B cell (primary cell): ENCODE results near the gene PRPF19. TPM values are rescaled to one million over a fixed set of nuclear protein-coding genes. Genes with fewer than 3 reads are reported as not detected.

ENCODE experiments used
- ATAC-seq: fragments of 200-7000 bp; cut with Tn5 transposase; one replicate; pipeline ENCODE4 v1.10.0; 2021; ENCODE audit warnings: low read depth, mild to moderate bottlenecking, moderate number of reproducible peaks, moderate library complexity
- CTCF ChIA-PET: fragments of 350-600 bp; sonication (Branson Sonifier 250); formaldehyde crosslinking; loops from one replicate; lab custom pipeline; 2021; ENCODE audit warnings: antibody characterized with exemption, inconsistent platforms; lab: Charles Lee
- POLR2A ChIA-PET: fragments of 350-600 bp; sonication (Branson Sonifier 250); formaldehyde crosslinking; loops from one replicate; lab custom pipeline; 2021; ENCODE audit warnings: antibody characterized with exemption; lab: Charles Lee
- DNase-seq: peaks from one replicate; pipeline ENCODE4 v3.0.0; 2013
- H2AFZ ChIP-seq: 2 replicates; pipeline ENCODE4 v1.6.1; 2012; ENCODE audit warnings: mild to moderate bottlenecking, low read depth, low read length; ENCODE audit not compliant: insufficient read depth, poor library complexity, severe bottlenecking
- H3K27ac ChIP-seq, 2 donors: 1 replicate in 1 of 2; 2 replicates in 1 of 2; pipeline ENCODE4 v1.5.1; 2012 to 2013; ENCODE audit warnings: low read length in 2 of 2, mild to moderate bottlenecking in 2 of 2, moderate library complexity in 1 of 2
- H3K27me3 ChIP-seq, 4 experiments: fragments of 200-600 bp in 1 of 4; sonication (generic) in 1 of 4; replicated peaks in 1 of 4; 1 replicate in 2 of 4; 2 replicates in 2 of 4; pipeline versions ENCODE4 v1.6.1 to v1.7.0; 2013 to 2016; ENCODE audit warnings: low read length in 3 of 4, mild to moderate bottlenecking in 2 of 4, mixed read lengths in 1 of 4, moderate library complexity in 1 of 4; ENCODE audit not compliant: insufficient read depth in 4 of 4, control insufficient read depth in 3 of 4; ENCODE audit errors: control extremely low read depth in 1 of 4
- H3K36me3 ChIP-seq, 2 experiments: replicated peaks in 1 of 2; 1 replicate in 1 of 2; 2 replicates in 1 of 2; pipeline versions ENCODE4 v1.6.1 to v1.7.1; 2013; ENCODE audit warnings: low read length in 1 of 2; ENCODE audit not compliant: insufficient read depth in 2 of 2, control insufficient read depth in 1 of 2; ENCODE audit errors: control extremely low read depth in 1 of 2, extremely low read depth in 1 of 2
- H3K4me1 ChIP-seq, 2 donors: fragments of 200-600 bp in 1 of 2; sonication (generic) in 1 of 2; 1 replicate in 1 of 2; 2 replicates in 1 of 2; pipeline versions ENCODE4 v1.5.1 to v1.6.1; 2013 to 2017; ENCODE audit warnings: low read length in 2 of 2; ENCODE audit not compliant: control insufficient read depth in 2 of 2, insufficient read depth in 2 of 2
- H3K4me2 ChIP-seq: replicated peaks from 2 replicates; pipeline ENCODE3; 2012; ENCODE audit warnings: mild to moderate bottlenecking, low read depth, low read length; ENCODE audit not compliant: poor library complexity, severe bottlenecking
- H3K4me3 ChIP-seq, 5 experiments: fragments of 200-600 bp in 1 of 5; sonication (generic) in 1 of 5; 1 replicate in 3 of 5; 2 replicates in 2 of 5; pipeline versions ENCODE4 v1.5.1 to v1.7.0; 2011 to 2016; ENCODE audit warnings: low read length in 4 of 5, mild to moderate bottlenecking in 4 of 5, low read depth in 2 of 5, control low read depth in 1 of 5, moderate library complexity in 1 of 5; ENCODE audit not compliant: insufficient read depth in 1 of 5; ENCODE audit errors: control extremely low read depth in 1 of 5, extremely low read depth in 1 of 5
- H3K79me2 ChIP-seq: fragments of 200-600 bp; sonication (generic); one replicate; pipeline ENCODE4 v1.6.0; 2016; ENCODE audit warnings: low read length; ENCODE audit not compliant: control insufficient read depth, insufficient read depth
- H3K9ac ChIP-seq: fragments of 200-600 bp; sonication (generic); 2 replicates; pipeline ENCODE4 v1.6.1; 2017; ENCODE audit warnings: mild to moderate bottlenecking, low read length, moderate library complexity
- H3K9me3 ChIP-seq, 3 donors: one replicate each; pipeline versions ENCODE4 v1.6.1 to v1.7.1; 2013; ENCODE audit warnings: low read length in 2 of 3; ENCODE audit not compliant: control insufficient read depth in 2 of 3, insufficient read depth in 1 of 3; ENCODE audit errors: control extremely low read depth in 1 of 3
- H4K20me1 ChIP-seq: 2 replicates; pipeline ENCODE4 v1.6.0; 2012; ENCODE audit warnings: mild to moderate bottlenecking, low read length; ENCODE audit not compliant: insufficient read depth, control insufficient read depth, poor library complexity, severe bottlenecking
- H3K27ac Mint-ChIP-seq: one replicate; pipeline ENCODE4 v1.8.0; 2021; ENCODE audit warnings: mixed read lengths
- H3K27me3 Mint-ChIP-seq: one replicate; pipeline ENCODE4 v1.8.0; 2021; ENCODE audit warnings: mixed read lengths
- H3K4me1 Mint-ChIP-seq: one replicate; pipeline ENCODE4 v1.8.0; 2021; ENCODE audit warnings: mixed read lengths
- H3K4me3 Mint-ChIP-seq: one replicate; pipeline ENCODE4 v1.8.0; 2021; ENCODE audit warnings: mixed read lengths
- H3K9me3 Mint-ChIP-seq: one replicate; pipeline ENCODE4 v1.8.0; 2022; ENCODE audit warnings: mixed read lengths; ENCODE audit not compliant: insufficient read depth
- CTCF ChIP-seq: fragments of 200-600 bp; IDR thresholded peaks from one replicate; pipeline ENCODE4 v1.8.0; 2022; ENCODE audit warnings: antibody characterized with exemption, mild to moderate bottlenecking
- EZH2 ChIP-seq: IDR thresholded peaks from 2 replicates; pipeline ENCODE4 v1.6.1; 2012; ENCODE audit warnings: borderline replicate concordance, low read depth, mild to moderate bottlenecking, moderate library complexity, low read length; ENCODE audit not compliant: insufficient read depth, poor library complexity, severe bottlenecking
- WGBS: methylation state at CpG from one replicate; pipeline ENCODE4 v1.1.5; 2013; ENCODE audit warnings: missing lambda C conversion rate; ENCODE audit not compliant: insufficient coverage; 5-methylcytosine and 5-hydroxymethylcytosine counted together
- intact Hi-C: fragments of 100-400 bp; cut with micrococcal nuclease; formaldehyde crosslinking; loops from one replicate; pipeline ENCODE4 v1.10.0; 2022
- polyA plus RNA-seq: library from polyadenylated mRNA; depleted of rRNA; stranded (reverse); fragments of >200 nt; gene quantifications from 2 replicates; pipeline ENCODE4 v1.2.3, GENCODE V29; 2012
- total RNA-seq, 2 donors: library from RNA; stranded (reverse); fragments of 120-200 nt in 1 of 2; gene quantifications; 1 replicate in 1 of 2; 2 replicates in 1 of 2; pipeline versions ENCODE4 v1.2.3 to v1.2.4, GENCODE V29; 2013 to 2022

PRPF19 gene
- total and polyA plus RNA-seq, 2 donors (not counting 1 experiment from before 2014, with no cell fraction given), result 41.8 to 89.9 TPM

GRCh38 chr11:60931917-60932316 lies 25.5 kb upstream of the PRPF19 start:
- ATAC-seq (peak; percentile 79), DNase-seq (peak; percentile 92)
- ChIA-PET POLR2A (interaction anchor here (0.6 to 11.4 kb wide), 6 partner anchors 8 to 1690 kb away, joined by 3 to 96 read pairs (median 4); partner anchors contain the start of genes SLC15A3 and TMEM109), CTCF (interaction anchor here (0.5 to 5.7 kb wide), 8 partner anchors 11 to 465 kb away, joined by 3 to 55 read pairs (median 7); partner anchors contain the start of gene TMEM109)
- Histone ChIP-seq H3K4me1 (peaks cover 26 to 44% of the 10 kb centered on the region in 2 donors), H3K9me3 (no peaks in the 10 kb centered on the region), H3K9ac (peak overlapping the region; percentile 58), H2AFZ (no peak overlapping the region), H3K79me2 (no peaks in the 10 kb centered on the region), H4K20me1 (no peaks in the 10 kb centered on the region), H3K27ac (peak overlapping the region; percentile 72 to 90), H3K4me3 (peak overlapping the region in 3 of 5 experiments; percentile 5 to 56 (median 12)), H3K4me2 (peak overlapping the region; percentile 75), H3K36me3 (no peaks in the 10 kb centered on the region), H3K27me3 (no peaks in the 10 kb centered on the region)
- intact Hi-C loops, result loop anchor here (1.0 kb wide), 4 partner anchors 17 to 229 kb away; partner anchors contain the start of genes SLC15A3 and VPS37C
- Mint-ChIP-seq H3K27ac (peak overlapping the region; percentile 91), H3K27me3 (no peaks in the 10 kb centered on the region), H3K4me1 (peaks cover 46% of the 10 kb centered on the region), H3K4me3 (peak overlapping the region; percentile 74), H3K9me3 (no peaks in the 10 kb centered on the region)
- WGBS, result 1% methylated on average over 9 of the region's 9 CpGs
- TF ChIP-seq EZH2 (no peak), CTCF (no peak)

- no peak for TF ChIP-seq EZH2
- TF ChIP-seq CTCF, result no peak
- ATAC-seq (no peak), DNase-seq (no peak)
- H3K27me3 Mint-ChIP-seq, result peaks cover 4% of the 10 kb centered on the region
- ChIA-PET CTCF (interaction anchor here (1.3 to 5.6 kb wide), 3 partner anchors 11 to 29 kb away, joined by 5 to 26 read pairs (median 12); partner anchors contain the start of gene TMEM109), POLR2A (interaction anchor here (11.4 kb wide), 1 partner anchor 13 kb away, joined by 96 read pairs; the partner anchor contains the start of gene TMEM109)
- H3K36me3 ChIP-seq, result no peaks in the 10 kb centered on the region
- no peaks in the 10 kb centered on the region for H4K20me1 ChIP-seq
- no peak overlapping the region for H3K4me2 ChIP-seq
- no peak overlapping the region for H2AFZ ChIP-seq
- peaks cover 0 to 2% (median 0%) of the 10 kb centered on the region in 3 donors for H3K9me3 ChIP-seq
- WGBS, result 100% methylated on average over 1 of the region's 4 CpGs
- no peak overlapping the region for H3K27ac ChIP-seq
- H3K4me1 ChIP-seq, result peaks cover 31 to 51% of the 10 kb centered on the region in 2 donors
- H3K4me3 ChIP-seq, result no peak overlapping the region
- intact Hi-C loops, result no loop called here
- H3K27ac Mint-ChIP-seq, result peak overlapping the region; percentile 56
- no peaks in the 10 kb centered on the region for H3K79me2 ChIP-seq
- no peaks in the 10 kb centered on the region for H3K9me3 Mint-ChIP-seq
- no peak overlapping the region for H3K4me3 Mint-ChIP-seq
- peaks cover 0 to 3% (median 0%) of the 10 kb centered on the region in 4 experiments for H3K27me3 ChIP-seq
- peaks cover 52% of the 10 kb centered on the region for H3K4me1 Mint-ChIP-seq
- H3K9ac ChIP-seq, result no peak overlapping the region
Observed at GRCh38 chr11:60930394-60930793, 24.0 kb upstream of the PRPF19 start.
